Trophoblast cell (in vitro differentiated cells and primary cell): Measurements from ENCODE around the gene ZCCHC10. TPM values are rescaled to one million over a fixed set of nuclear protein-coding genes. Genes with fewer than 3 reads are reported as not detected.

Experiments
- DNase-seq, 2 donors: peaks; one replicate each; pipeline ENCODE4 v3.0.0-alpha.2; 2016
- H2AFZ ChIP-seq: 2 replicates; pipeline ENCODE4 v1.6.1; 2013; ENCODE audit warnings: low read length, moderate library complexity, mild to moderate bottlenecking; ENCODE audit not compliant: insufficient read depth, poor library complexity
- H2AK5ac ChIP-seq: 2 replicates; pipeline ENCODE4 v1.6.1; 2013; ENCODE audit warnings: mild to moderate bottlenecking, low read length
- H2BK120ac ChIP-seq: 2 replicates; pipeline ENCODE4 v1.6.1; 2013; ENCODE audit warnings: low read length, mild to moderate bottlenecking, moderate library complexity; ENCODE audit not compliant: insufficient read depth, poor library complexity
- H2BK12ac ChIP-seq: 2 replicates; pipeline ENCODE4 v1.6.1; 2013; ENCODE audit warnings: mild to moderate bottlenecking, low read length, moderate library complexity
- H2BK5ac ChIP-seq: 2 replicates; pipeline ENCODE4 v1.6.1; 2013; ENCODE audit warnings: low read length, low read depth, moderate library complexity, mild to moderate bottlenecking; ENCODE audit not compliant: poor library complexity
- H3K14ac ChIP-seq: 2 replicates; pipeline ENCODE4 v1.6.1; 2013; ENCODE audit warnings: mild to moderate bottlenecking, low read length
- H3K18ac ChIP-seq: 2 replicates; pipeline ENCODE4 v1.6.1; 2013; ENCODE audit warnings: mild to moderate bottlenecking, low read length
- H3K23ac ChIP-seq: 2 replicates; pipeline ENCODE4 v1.6.1; 2013; ENCODE audit warnings: low read length
- H3K27ac ChIP-seq: 2 replicates; pipeline ENCODE4 v1.5.1; 2013; ENCODE audit warnings: low read depth, mild to moderate bottlenecking, inconsistent platforms, low read length, moderate library complexity
- H3K27me3 ChIP-seq: 2 replicates; pipeline ENCODE4 v1.6.1; 2013; ENCODE audit warnings: inconsistent platforms, mild to moderate bottlenecking, low read length, moderate library complexity; ENCODE audit not compliant: insufficient read depth
- H3K36me3 ChIP-seq, 2 experiments: 1 replicate in 1 of 2; 2 replicates in 1 of 2; pipeline ENCODE4 v1.6.1; 2013; ENCODE audit warnings: low read length in 2 of 2, mild to moderate bottlenecking in 2 of 2, moderate library complexity in 1 of 2; ENCODE audit not compliant: insufficient read depth in 2 of 2, control insufficient read depth in 1 of 2
- H3K4ac ChIP-seq: 2 replicates; pipeline ENCODE4 v1.6.1; 2013; ENCODE audit warnings: low read depth, mild to moderate bottlenecking, low read length, moderate library complexity
- H3K4me1 ChIP-seq, 2 experiments: 1 replicate in 1 of 2; 2 replicates in 1 of 2; pipeline ENCODE4 v1.6.1; 2013; ENCODE audit warnings: low read length in 2 of 2, mild to moderate bottlenecking in 2 of 2, moderate library complexity in 1 of 2; ENCODE audit not compliant: insufficient read depth in 2 of 2, control insufficient read depth in 1 of 2
- H3K4me2 ChIP-seq: 2 replicates; pipeline ENCODE4 v1.6.1; 2013; ENCODE audit warnings: inconsistent platforms, mild to moderate bottlenecking, low read length, moderate library complexity
- H3K4me3 ChIP-seq: 2 replicates; pipeline ENCODE4 v1.5.1; 2013; ENCODE audit warnings: mild to moderate bottlenecking, low read depth, low read length, inconsistent platforms
- H3K79me1 ChIP-seq: one replicate; pipeline ENCODE4 v1.6.1; 2013; ENCODE audit warnings: low read length
- H3K79me2 ChIP-seq: 2 replicates; pipeline ENCODE4 v1.6.1; 2013; ENCODE audit warnings: low read length, mild to moderate bottlenecking; ENCODE audit not compliant: control insufficient read depth, insufficient read depth, poor library complexity
- H3K9ac ChIP-seq: 2 replicates; pipeline ENCODE4 v1.6.1; 2013; ENCODE audit warnings: mild to moderate bottlenecking, low read length
- H3K9me3 ChIP-seq: 2 replicates; pipeline ENCODE4 v1.6.1; 2013; ENCODE audit warnings: low read depth, mild to moderate bottlenecking, control low read depth, inconsistent platforms, low read length; ENCODE audit not compliant: insufficient read depth
- H4K12ac ChIP-seq: 2 replicates; pipeline ENCODE4 v1.6.1; 2013; ENCODE audit warnings: low read depth, mild to moderate bottlenecking, low read length, moderate library complexity
- H4K8ac ChIP-seq: 2 replicates; pipeline ENCODE4 v1.6.1; 2013; ENCODE audit warnings: low read depth, mild to moderate bottlenecking, low read length, moderate library complexity
- H4K91ac ChIP-seq: one replicate; pipeline ENCODE4 v1.6.1; 2013; ENCODE audit warnings: low read depth, mild to moderate bottlenecking, low read length, moderate library complexity
- WGBS: extraction: QIAGEN DNeasy Blood & Tissue Kit; methylation state at CpG from one replicate; pipeline ENCODE4 v1.1.7; 2013; ENCODE audit warnings: missing lambda C conversion rate; ENCODE audit not compliant: insufficient read length, insufficient coverage; ENCODE audit errors: extremely low coverage; 5-methylcytosine and 5-hydroxymethylcytosine counted together
- polyA plus RNA-seq: library from polyadenylated mRNA; stranded (reverse); fragments of 200-250 nt; gene quantifications from 2 replicates; pipeline ENCODE4 v1.2.3, GENCODE V29; 2013

ZCCHC10 gene
- polyA plus RNA-seq, result 40.0 and 41.2 TPM in 2 replicates

GRCh38 chr5:133025804-133026663 lies at the start of gene ZCCHC10:
Gene ZCCHC10 (minus strand): TSS chr5:133026549. CDS start chr5:133026537, 12 bp downstream.
- no peaks in the 10 kb centered on the region for H3K9me3 ChIP-seq
- H3K14ac ChIP-seq, result peak within 1 kb of the TSS; percentile 94
- WGBS, result no CpG with 5 or more reads among the region's 53 CpGs
- no peak within 1 kb of the TSS for H2AK5ac ChIP-seq
- peak within 1 kb of the TSS; percentile 98 for H3K9ac ChIP-seq
- H2AFZ ChIP-seq, result peak within 1 kb of the TSS; percentile 65
- H4K8ac ChIP-seq, result peak within 1 kb of the TSS; percentile 90
- peak within 1 kb of the TSS; percentile 64 for H3K4me2 ChIP-seq
- peak within 1 kb of the TSS; percentile 81 for H2BK120ac ChIP-seq
- peaks cover 3% of the 10 kb centered on the region in 2 experiments for H3K36me3 ChIP-seq
- H4K12ac ChIP-seq, result peak within 1 kb of the TSS; percentile 78
- H2BK5ac ChIP-seq, result peak within 1 kb of the TSS; percentile 82
- H3K4ac ChIP-seq, result peak within 1 kb of the TSS; percentile 35
- H3K79me1 ChIP-seq, result peaks cover 5% of the 10 kb centered on the region
- H3K4me1 ChIP-seq, result peaks cover 0 to 2% of the 10 kb centered on the region in 2 experiments
- H3K18ac ChIP-seq, result peak within 1 kb of the TSS; percentile 55
- H3K23ac ChIP-seq, result no peak within 1 kb of the TSS
- H3K79me2 ChIP-seq, result peaks cover 4% of the 10 kb centered on the region
- no peaks in the 10 kb centered on the region for H3K27me3 ChIP-seq
- peak; percentile 95 to 98 for DNase-seq
- H3K27ac ChIP-seq, result peak within 1 kb of the TSS; percentile 81
- peak within 1 kb of the TSS; percentile 71 for H4K91ac ChIP-seq
- H2BK12ac ChIP-seq, result no peak within 1 kb of the TSS
- peak within 1 kb of the TSS; percentile 87 for H3K4me3 ChIP-seq

GRCh38 chr5:133075572-133076536 lies 49.5 kb upstream of the ZCCHC10 start:
- no peak for DNase-seq
- peaks cover 19 to 22% of the 10 kb centered on the region in 2 experiments for H3K36me3 ChIP-seq
- H3K4me3 ChIP-seq, result no peak overlapping the region
- H3K27ac ChIP-seq, result no peak overlapping the region
- H2BK5ac ChIP-seq, result no peak overlapping the region
- H3K14ac ChIP-seq, result no peak overlapping the region
- no peaks in the 10 kb centered on the region for H3K27me3 ChIP-seq
- H2AK5ac ChIP-seq, result no peak overlapping the region
- H4K12ac ChIP-seq, result no peak overlapping the region
- H3K18ac ChIP-seq, result no peak overlapping the region
- no peak overlapping the region for H3K4me2 ChIP-seq
- no peak overlapping the region for H2AFZ ChIP-seq
- no peak overlapping the region for H3K9ac ChIP-seq
- no peak overlapping the region for H3K4ac ChIP-seq
- peaks cover 2% of the 10 kb centered on the region for H3K9me3 ChIP-seq
- WGBS, result no CpG with 5 or more reads among the region's 7 CpGs
- H2BK12ac ChIP-seq, result no peak overlapping the region
- no peaks in the 10 kb centered on the region for H3K4me1 ChIP-seq
- H3K79me1 ChIP-seq, result no peaks in the 10 kb centered on the region
- no peak overlapping the region for H4K91ac ChIP-seq
- H3K79me2 ChIP-seq, result no peaks in the 10 kb centered on the region
- H2BK120ac ChIP-seq, result no peak overlapping the region
- no peak overlapping the region for H3K23ac ChIP-seq
- no peak overlapping the region for H4K8ac ChIP-seq

DNA sequence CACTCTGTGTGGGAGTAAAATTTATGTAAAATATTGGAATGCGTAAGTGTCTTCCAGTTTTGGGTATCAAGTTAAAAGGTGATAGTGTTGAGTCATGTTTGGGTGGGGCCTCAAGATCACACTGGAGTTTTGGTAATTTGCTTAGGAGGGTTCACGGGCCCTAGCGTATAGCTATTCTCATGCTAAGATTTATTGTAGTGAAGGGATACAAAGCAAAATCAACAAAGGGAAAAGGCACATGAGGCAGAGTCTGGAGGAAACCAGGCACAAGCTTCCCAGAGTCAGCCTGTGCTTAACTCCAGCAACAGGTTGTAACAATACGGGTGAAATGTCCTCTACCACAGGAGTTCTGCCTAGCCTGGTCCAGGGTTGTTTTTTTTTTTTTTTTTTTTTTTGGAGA lies 45.7 kb upstream of the ZCCHC10 start:
- Histone ChIP-seq H2BK5ac (no peak overlapping the region), H3K4me3 (no peak overlapping the region), H4K8ac (no peak overlapping the region), H3K4me1 (no peaks in the 10 kb centered on the region), H3K23ac (no peak overlapping the region), H2BK12ac (no peak overlapping the region), H4K91ac (no peak overlapping the region), H3K79me1 (no peaks in the 10 kb centered on the region), H3K27ac (no peak overlapping the region), H3K9me3 (no peaks in the 10 kb centered on the region), H3K27me3 (no peaks in the 10 kb centered on the region), H3K36me3 (peaks cover 20 to 34% of the 10 kb centered on the region in 2 experiments), H3K79me2 (no peaks in the 10 kb centered on the region), H3K18ac (no peak overlapping the region), H2AFZ (no peak overlapping the region), H2AK5ac (no peak overlapping the region), H3K4me2 (no peak overlapping the region), H2BK120ac (no peak overlapping the region), H3K4ac (peak overlapping the region; percentile 31), H4K12ac (no peak overlapping the region), H3K9ac (no peak overlapping the region), H3K14ac (no peak overlapping the region)
- WGBS, result 100% methylated on average over 1 of the region's 4 CpGs
- DNase-seq, result no peak

GRCh38 chr5:133066045-133066444 lies 39.7 kb upstream of the ZCCHC10 start:
- Histone ChIP-seq H3K4me1 (no peaks in the 10 kb centered on the region), H2BK120ac (no peak overlapping the region), H3K79me2 (peaks cover 4% of the 10 kb centered on the region), H3K23ac (no peak overlapping the region), H2AK5ac (no peak overlapping the region), H3K79me1 (no peaks in the 10 kb centered on the region), H4K8ac (no peak overlapping the region), H3K27ac (no peak overlapping the region), H3K9me3 (no peaks in the 10 kb centered on the region), H2AFZ (no peak overlapping the region), H3K4me3 (no peak overlapping the region), H4K91ac (no peak overlapping the region), H3K4ac (no peak overlapping the region), H3K9ac (no peak overlapping the region), H3K4me2 (no peak overlapping the region), H4K12ac (no peak overlapping the region), H3K14ac (no peak overlapping the region), H2BK5ac (no peak overlapping the region), H3K18ac (no peak overlapping the region), H3K27me3 (no peaks in the 10 kb centered on the region), H3K36me3 (peaks cover 15 to 21% of the 10 kb centered on the region in 2 experiments), H2BK12ac (no peak overlapping the region)
- WGBS, result no CpG with 5 or more reads among the region's 2 CpGs
- DNase-seq, result no peak
